GM18499 (cell line): ENCODE data around the gene COL1A1.

Experiments used
- ATAC-seq: cut with Tn5 transposase; IDR thresholded peaks from one replicate; pipeline ENCODE4 v1.9.1; 2021; ENCODE audit warnings: moderate number of reproducible peaks; ENCODE audit not compliant: insufficient read depth, unreplicated experiment

The COL1A1 gene

DNA sequence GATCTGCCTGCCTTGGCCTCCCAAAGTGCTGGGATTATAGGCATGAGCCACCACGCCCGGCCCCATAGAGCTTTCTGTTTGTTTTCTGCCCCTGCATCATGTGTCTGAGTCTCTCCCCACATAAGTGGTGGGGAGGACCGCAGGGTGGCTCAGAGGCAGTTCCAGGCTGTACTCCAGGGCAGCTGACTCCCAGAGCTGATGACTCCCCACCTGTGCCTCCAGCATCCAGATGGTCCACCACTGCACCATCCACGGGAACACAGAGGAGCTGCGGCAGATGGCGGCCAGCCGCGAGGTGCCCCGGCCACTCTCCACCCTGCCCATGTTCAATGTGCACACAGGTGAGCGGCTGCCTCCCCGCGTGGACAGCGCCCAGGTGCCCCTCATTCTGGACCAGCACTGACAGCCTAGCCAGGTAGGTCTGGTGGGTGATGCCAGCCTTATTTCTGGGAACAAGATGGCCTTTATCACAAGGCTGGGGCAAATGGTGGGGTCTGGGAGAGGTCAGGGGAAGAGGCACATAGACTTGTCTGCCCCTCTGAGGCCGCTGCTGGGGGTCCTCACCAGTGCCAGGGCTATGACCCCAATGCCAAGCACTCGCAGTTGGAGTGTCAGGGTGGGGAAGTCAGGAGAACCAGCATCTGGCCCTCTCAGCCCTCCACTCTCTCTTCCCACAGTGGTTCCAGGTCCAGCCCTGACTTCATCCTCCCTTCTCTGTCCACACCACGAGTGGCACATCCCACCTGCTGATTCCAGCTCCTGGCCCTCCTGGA, 26.2 kb downstream of the COL1A1 start:
- ATAC-seq = no peak

- ATAC-seq = no peak
Observed at GRCh38 chr17:50174444-50174843, 27.0 kb downstream of the COL1A1 start.

DNA sequence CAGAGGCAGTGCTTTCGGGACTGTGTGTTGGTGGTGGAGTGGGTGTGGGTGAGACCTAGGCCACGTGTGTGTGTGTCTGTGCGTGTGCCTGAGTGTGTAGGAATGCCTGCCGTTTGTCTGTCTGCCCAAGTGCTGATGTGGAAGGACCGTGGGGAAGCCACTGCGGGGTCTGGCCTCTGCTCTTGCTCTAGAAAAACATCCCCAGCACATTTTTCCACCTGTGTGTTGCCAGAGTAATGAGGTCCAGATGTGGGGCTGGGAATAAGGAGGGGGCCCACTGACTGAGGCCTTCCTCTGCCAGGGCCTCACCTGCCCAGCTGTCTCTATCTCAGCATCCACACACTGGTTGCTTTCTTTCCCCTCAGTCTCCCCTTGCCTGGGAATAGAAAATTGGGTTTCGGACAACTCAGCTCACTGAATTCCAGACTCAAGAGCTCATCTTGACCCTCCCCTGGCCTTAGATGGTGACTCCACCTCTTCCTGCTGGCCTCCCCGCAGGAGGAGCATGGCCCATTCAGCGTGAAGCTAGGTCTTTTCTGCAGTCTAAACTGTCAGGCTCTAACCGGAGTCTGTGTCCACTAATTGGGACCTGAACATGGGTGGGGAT, 28.0 kb downstream of the COL1A1 start:
- ATAC-seq = no peak

DNA sequence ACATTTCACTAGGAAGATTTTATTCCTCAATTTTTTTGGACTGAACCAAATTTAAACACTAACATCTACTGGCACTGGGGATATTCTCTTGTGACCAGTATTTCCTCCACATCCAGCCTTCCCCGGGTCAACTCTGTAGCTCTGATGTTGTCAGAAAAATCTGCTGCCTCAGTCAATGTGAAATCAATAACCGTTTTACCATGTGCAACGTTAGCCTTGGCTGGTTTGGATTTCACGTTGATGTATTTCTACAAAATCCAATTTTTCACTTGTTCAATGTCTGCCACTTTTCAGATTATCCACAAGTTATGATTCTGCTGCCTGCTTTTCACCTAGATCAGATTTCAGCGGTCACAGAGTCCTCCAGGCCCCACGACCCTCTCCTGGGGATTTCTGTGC, 28.5 kb downstream of the COL1A1 start:
- ATAC-seq = no peak

GRCh38 chr17:50172130-50172529, 29.3 kb downstream of the COL1A1 start:
- ATAC-seq = no peak

GRCh38 chr17:50171371-50172071, 29.9 kb downstream of the COL1A1 start:
- no peak for ATAC-seq

- ATAC-seq = no peak
Observed at GRCh38 chr17:50170662-50171370, 30.6 kb downstream of the COL1A1 start.

GRCh38 chr17:50169881-50170459, 31.5 kb downstream of the COL1A1 start:
- no peak for ATAC-seq

DNA sequence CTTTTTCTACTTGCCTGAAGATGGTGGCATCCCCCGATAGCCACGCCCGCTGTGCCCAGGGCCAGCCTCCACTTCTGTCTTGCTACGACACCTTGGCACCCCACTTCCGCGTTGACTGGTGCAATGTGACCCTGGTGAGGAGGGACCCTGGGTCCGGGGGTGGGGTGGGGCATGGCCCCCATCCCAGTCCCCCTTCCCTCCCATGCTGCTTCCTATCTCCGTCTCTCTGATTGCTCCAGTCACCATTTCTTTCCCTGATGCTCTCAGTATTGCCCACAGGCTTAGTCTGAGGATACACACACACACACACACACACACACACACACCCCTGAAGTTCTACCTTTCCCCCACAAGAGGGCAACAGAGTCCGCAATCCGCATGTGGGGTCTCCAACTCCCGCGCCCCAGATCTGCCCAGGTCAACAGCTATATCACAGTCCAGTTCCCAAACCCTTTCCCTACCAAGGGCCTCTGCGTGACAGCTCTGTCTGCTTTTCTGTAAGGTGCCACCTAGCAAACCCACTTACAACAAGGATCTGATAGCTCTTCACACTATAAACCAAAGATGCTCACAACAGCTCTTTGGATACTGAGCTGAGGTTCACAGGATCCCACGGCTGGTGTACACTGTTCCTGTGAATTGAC, 32.2 kb downstream of the COL1A1 start:
- ATAC-seq = no peak

- ATAC-seq = no peak
Observed at GRCh38 chr17:50168319-50168718, 33.1 kb downstream of the COL1A1 start.

DNA sequence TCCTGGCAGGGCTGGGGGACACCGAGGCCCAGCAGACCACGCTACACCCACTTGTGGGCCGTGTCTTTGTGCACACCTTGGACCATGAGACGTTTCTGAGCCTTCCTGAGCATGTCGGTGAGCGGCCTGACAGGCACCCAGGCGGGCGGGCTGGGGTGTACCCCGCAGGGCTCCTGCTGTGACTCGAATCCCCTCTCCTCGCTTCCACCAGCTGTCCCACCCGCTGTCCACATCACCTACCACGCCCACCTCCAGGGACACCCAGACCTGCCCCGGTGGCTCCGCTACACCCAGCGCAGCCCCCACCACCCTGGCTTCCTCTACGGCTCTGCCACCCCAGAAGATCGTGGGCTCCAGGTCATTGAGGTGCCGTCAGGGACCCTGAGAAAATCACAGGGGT, 34.1 kb downstream of the COL1A1 start:
- no peak for ATAC-seq

DNA sequence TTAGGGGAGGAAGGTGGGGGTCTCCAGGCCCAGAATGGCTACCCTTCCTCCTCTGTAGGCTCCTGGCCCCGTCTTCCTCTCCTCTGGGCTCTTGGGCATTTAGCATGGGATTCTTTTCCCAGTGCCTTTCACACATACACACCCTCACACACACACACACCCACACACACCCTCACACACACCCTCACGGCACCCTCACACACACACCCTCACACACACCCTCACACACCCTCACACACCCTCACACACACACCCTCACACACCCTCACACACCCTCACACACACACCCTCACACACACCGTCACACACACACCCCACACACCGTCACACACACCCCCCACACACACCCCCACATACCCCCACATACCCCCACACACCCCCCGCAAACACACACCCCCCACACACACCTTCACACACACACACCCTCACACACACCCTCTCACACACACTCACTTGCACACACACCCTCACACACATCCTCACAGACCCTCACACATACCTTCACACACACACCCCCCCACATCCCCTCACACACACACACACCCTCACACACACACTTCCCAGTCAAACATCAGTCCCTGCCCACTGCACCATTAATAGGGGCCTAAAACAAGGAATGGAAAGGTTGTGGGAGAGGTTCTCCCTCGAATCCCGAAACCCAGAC, 34.8 kb downstream of the COL1A1 start:
- ATAC-seq = no peak

GRCh38 chr17:50165867-50166517, 35.4 kb downstream of the COL1A1 start, which contains the start of gene SGCA:
SGCA (plus strand) TSS chr17:50166005; CDS start chr17:50166041, 36 bp downstream.
- ATAC-seq = no peak

DNA sequence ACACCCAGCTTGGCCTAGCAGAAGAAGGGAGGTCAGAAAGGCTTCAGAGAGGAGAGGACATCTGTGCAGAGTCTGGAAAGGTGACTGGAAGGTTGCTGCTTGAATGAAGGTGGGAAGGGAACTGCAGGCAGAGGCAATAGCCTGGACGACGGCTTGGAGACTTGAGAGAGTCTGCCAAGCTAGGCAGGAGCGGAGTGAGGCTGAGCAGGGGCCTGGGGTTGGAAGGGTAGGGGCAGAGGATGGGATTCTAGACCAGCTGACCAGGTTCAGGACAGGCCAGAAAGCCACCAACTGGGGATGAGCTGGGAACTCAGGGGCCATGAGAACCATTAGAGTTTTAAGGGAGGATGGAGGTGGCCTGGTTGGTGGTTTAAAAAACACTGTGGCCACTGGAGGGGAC, 36.0 kb downstream of the COL1A1 start:
- no peak for ATAC-seq

GRCh38 chr17:50165066-50165465, 36.4 kb downstream of the COL1A1 start:
- no peak for ATAC-seq

DNA sequence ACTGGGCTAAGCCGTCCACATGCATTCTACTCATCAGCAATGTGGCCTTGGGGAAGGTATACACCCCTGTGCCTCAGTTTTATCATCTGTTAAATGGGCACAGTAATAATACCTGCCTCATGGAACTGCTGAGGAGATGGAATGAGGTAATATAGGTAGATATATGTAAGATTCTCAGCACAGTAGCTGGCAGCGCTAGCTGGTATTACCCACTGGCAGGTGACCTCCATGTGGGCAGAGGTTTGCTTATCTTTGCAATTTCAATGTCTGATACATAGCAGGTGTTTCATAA, 36.8 kb downstream of the COL1A1 start:
- no peak for ATAC-seq

DNA sequence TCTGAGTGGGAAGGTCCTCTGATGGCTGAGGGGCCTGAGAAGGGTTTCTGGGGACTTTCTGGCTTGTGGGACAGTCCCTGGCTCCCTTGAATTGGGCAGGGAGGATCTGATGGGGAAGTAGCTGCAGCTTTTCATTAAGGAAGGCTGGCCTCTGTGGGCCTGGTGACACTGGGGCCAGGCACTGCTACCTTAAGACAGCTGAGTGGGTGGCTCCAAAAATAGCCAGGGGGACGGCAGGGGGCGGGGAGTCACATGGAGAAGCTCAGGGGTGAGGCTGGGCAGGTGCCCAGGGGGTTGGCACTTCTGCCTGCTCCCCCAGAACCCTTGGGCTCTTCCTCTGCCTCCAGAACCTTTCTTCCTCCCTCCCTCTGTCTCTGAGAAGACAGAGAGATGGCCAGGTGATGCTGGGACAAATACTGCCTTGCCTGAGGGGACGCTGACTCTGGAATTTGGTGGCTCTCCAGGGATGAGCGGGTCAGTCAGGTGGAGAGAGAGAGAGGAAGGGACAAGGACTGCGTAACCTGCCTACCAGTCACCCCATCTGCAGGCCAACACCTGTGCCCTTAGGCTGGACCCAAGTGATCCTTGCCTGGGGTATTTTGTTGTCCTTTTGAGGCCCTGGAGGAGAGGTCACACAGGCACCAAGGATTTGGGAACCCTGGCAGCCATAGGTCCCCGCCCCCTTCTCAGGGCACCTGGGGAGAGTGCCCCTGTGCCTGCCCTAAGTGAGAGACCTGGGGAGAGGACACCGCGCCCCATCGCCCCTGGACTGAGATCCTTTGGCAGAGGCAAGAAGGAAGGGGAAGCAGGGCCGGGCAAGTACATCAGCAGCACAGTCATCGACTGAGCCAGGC, 37.4 kb downstream of the COL1A1 start:
- no peak for ATAC-seq
